PFSK-1 (cell line): ENCODE measurements around the gene RNF39.

ENCODE experiments used
- FOXP2 ChIP-seq: optimal IDR thresholded peaks from 2 replicates; pipeline ENCODE3; 2011; ENCODE audit warnings: borderline replicate concordance, control low read depth, inconsistent platforms; ENCODE audit not compliant: insufficient read depth; ENCODE audit errors: extremely low read length, extremely low read depth
- POLR2AphosphoS5 ChIP-seq: IDR thresholded peaks from 2 replicates; pipeline ENCODE4 v1.6.1; 2012; ENCODE audit warnings: low read depth, mild to moderate bottlenecking, control low read depth, low read length, moderate library complexity
- SIN3A ChIP-seq: IDR thresholded peaks from 2 replicates; pipeline ENCODE4 v1.6.1; 2012; ENCODE audit warnings: mild to moderate bottlenecking, low read length, moderate library complexity, borderline replicate concordance; ENCODE audit not compliant: insufficient read depth
- TAF1 ChIP-seq: IDR thresholded peaks from 2 replicates; pipeline ENCODE4 v1.6.1; 2012; ENCODE audit warnings: low read length, control low read depth, borderline replicate concordance; ENCODE audit not compliant: insufficient read depth
- TF ChIP-seq, protein P1 (sequence below), 2 experiments: IDR thresholded peaks; 2 replicates each; pipeline versions ENCODE4 v1.6.1 to v1.8.0; 2011 to 2012; ENCODE audit warnings: low read depth in 2 of 2, low read length in 2 of 2, control low read depth in 1 of 2, inconsistent platforms in 1 of 2, mild to moderate bottlenecking in 1 of 2, moderate library complexity in 1 of 2; ENCODE audit not compliant: insufficient read depth in 1 of 2

DNA sequence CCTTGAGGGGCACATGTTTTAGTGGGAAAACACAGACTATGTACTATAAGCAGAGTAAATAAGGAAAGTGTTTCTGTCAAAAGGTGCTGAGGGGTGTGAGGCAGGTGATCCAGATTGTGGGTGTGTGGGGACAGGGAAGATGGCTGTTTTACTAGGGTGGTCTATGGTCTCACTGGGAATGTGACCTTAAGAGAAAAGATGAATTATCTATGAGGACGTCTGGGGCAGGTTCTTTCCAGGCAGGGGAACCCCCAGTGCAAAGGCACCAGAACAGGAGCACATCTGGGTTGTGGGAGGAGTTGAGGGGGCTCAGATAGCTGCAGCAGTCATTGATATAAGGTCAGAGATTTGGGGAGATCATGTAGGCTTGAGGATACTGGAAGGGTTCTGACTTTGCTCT lies 32.7 kb downstream of the RNF39 start:
- no peak for TF ChIP-seq TAF1
- TF ChIP-seq POLR2AphosphoS5, result no peak
- TF ChIP-seq SIN3A, result no peak
- TF ChIP-seq, protein P1, sequence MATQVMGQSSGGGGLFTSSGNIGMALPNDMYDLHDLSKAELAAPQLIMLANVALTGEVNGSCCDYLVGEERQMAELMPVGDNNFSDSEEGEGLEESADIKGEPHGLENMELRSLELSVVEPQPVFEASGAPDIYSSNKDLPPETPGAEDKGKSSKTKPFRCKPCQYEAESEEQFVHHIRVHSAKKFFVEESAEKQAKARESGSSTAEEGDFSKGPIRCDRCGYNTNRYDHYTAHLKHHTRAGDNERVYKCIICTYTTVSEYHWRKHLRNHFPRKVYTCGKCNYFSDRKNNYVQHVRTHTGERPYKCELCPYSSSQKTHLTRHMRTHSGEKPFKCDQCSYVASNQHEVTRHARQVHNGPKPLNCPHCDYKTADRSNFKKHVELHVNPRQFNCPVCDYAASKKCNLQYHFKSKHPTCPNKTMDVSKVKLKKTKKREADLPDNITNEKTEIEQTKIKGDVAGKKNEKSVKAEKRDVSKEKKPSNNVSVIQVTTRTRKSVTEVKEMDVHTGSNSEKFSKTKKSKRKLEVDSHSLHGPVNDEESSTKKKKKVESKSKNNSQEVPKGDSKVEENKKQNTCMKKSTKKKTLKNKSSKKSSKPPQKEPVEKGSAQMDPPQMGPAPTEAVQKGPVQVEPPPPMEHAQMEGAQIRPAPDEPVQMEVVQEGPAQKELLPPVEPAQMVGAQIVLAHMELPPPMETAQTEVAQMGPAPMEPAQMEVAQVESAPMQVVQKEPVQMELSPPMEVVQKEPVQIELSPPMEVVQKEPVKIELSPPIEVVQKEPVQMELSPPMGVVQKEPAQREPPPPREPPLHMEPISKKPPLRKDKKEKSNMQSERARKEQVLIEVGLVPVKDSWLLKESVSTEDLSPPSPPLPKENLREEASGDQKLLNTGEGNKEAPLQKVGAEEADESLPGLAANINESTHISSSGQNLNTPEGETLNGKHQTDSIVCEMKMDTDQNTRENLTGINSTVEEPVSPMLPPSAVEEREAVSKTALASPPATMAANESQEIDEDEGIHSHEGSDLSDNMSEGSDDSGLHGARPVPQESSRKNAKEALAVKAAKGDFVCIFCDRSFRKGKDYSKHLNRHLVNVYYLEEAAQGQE (IDR thresholded peaks at IDR 0.05; ENCODE audit: insufficient read depth in 1 of 2, low read depth in 2 of 2, low read length in 2 of 2), result no peak
- TF ChIP-seq FOXP2, result no peak
